GM12878 (cell line): Measurements from ENCODE around the gene KAZN. TPM values are rescaled to one million over a fixed set of nuclear protein-coding genes. Genes with fewer than 3 reads are reported as not detected.

Experiments used
- ATAC-seq: fragments of 200-7000 bp; cut with Tn5 transposase; 3 replicates; pipeline ENCODE4 v1.9.1; 2020; ENCODE audit warnings: mild to moderate bottlenecking, moderate library complexity
- BruUV-seq: library from RNA; stranded (reverse); fragments of 400-500 nt; replicated peaks from 2 replicates; lab custom pipeline; 2021; lab: Mats Ljungman, UMichigan
- CTCF ChIA-PET: fragments of 300-600 bp; sonication (Branson Sonifier 250); formaldehyde crosslinking; extraction: SDS; loops from one replicate; lab custom pipeline; 2021; ENCODE audit warnings: inconsistent platforms; lab: Yijun Ruan, JAX
- POLR2A ChIA-PET: fragments of 350-600 bp; formaldehyde crosslinking; extraction: SDS; loops from one replicate; lab custom pipeline; 2021; ENCODE audit warnings: inconsistent platforms; lab: Charles Lee
- RAD21 ChIA-PET: fragments of 300-600 bp; sonication (Branson Sonifier 250); formaldehyde crosslinking; loops from one replicate; lab custom pipeline; 2023; ENCODE audit warnings: antibody characterized with exemption; ENCODE audit not compliant: unreplicated experiment; lab: Charles Lee
- SMC1A ChIA-PET: fragments of 300-600 bp; sonication (Branson Sonifier 250); formaldehyde crosslinking; loops from one replicate; lab custom pipeline; 2023; ENCODE audit not compliant: unreplicated experiment, uncharacterized antibody; lab: Charles Lee
- DNase-seq: peaks from one replicate; pipeline ENCODE4 v3.0.0-alpha.2; 2011; ENCODE audit warnings: low read depth, low spot score
- FAIRE-seq: peaks from 3 replicates; lab custom pipeline; 2011; peaks lifted over from hg19 to GRCh38; lab: Jason Lieb, UNC
- H2AFZ ChIP-seq: 2 replicates; pipeline ENCODE4 v1.6.0; 2011; ENCODE audit warnings: low read depth, low read length, control low read depth; ENCODE audit not compliant: control insufficient read depth
- H3K27ac ChIP-seq: 2 replicates; pipeline ENCODE4 v1.5.1; 2011; ENCODE audit warnings: control low read depth; ENCODE audit not compliant: control insufficient read depth, insufficient read depth
- H3K27me3 ChIP-seq, 2 experiments: replicated peaks in 1 of 2; 2 replicates each; pipeline versions ENCODE4 v1.6.0 to v1.6.1; 2011; ENCODE audit warnings: low read length in 1 of 2; ENCODE audit not compliant: control insufficient read depth in 2 of 2, insufficient read depth in 2 of 2
- H3K36me3 ChIP-seq, 2 experiments: 2 replicates each; pipeline ENCODE4 v1.5.1; 2011; ENCODE audit warnings: low read length in 1 of 2; ENCODE audit not compliant: control insufficient read depth in 2 of 2, insufficient read depth in 2 of 2
- H3K4me1 ChIP-seq: 2 replicates; pipeline ENCODE4 v1.6.1; 2011; ENCODE audit warnings: mild to moderate bottlenecking, low read length, moderate library complexity, mixed read lengths; ENCODE audit not compliant: control insufficient read depth, insufficient read depth
- H3K4me2 ChIP-seq: 2 replicates; pipeline ENCODE4 v1.6.0; 2011; ENCODE audit warnings: control low read depth; ENCODE audit not compliant: control insufficient read depth, insufficient read depth
- H3K4me3 ChIP-seq: fragments of 200-600 bp; sonication (generic); 2 replicates; pipeline ENCODE4 v1.5.1; 2016
- H3K79me2 ChIP-seq: 2 replicates; pipeline ENCODE4 v1.6.0; 2011; ENCODE audit warnings: low read length; ENCODE audit not compliant: control insufficient read depth, insufficient read depth
- H3K9ac ChIP-seq: 2 replicates; pipeline ENCODE4 v1.8.0; 2011; ENCODE audit warnings: low read length, control low read depth, mixed read lengths; ENCODE audit not compliant: control insufficient read depth, insufficient read depth
- H3K9me3 ChIP-seq: replicated peaks from 3 replicates; pipeline ENCODE4 v1.5.1; 2011; ENCODE audit warnings: mild to moderate bottlenecking, low read length; ENCODE audit not compliant: control insufficient read depth, insufficient read depth
- H4K20me1 ChIP-seq: 2 replicates; pipeline ENCODE4 v1.6.0; 2011; ENCODE audit not compliant: control insufficient read depth, insufficient read depth
- CEBPZ ChIP-seq: fragments of 150-350 bp; IDR thresholded peaks from 2 replicates; pipeline ENCODE4 v1.6.1; 2016; ENCODE audit warnings: low read depth, low read length
- FOS ChIP-seq: IDR thresholded peaks from 3 replicates; pipeline ENCODE4 v1.6.1; 2011; ENCODE audit warnings: borderline replicate concordance; ENCODE audit not compliant: insufficient read length; ENCODE audit errors: extremely low read depth
- POU2F2 ChIP-seq: IDR thresholded peaks from 3 replicates; pipeline ENCODE4 v1.6.1; 2011; ENCODE audit warnings: low read depth, mild to moderate bottlenecking, low read length, borderline replicate concordance
- RCOR1 ChIP-seq: conservative IDR thresholded peaks from 2 replicates; pipeline ENCODE4 v1.6.1; 2012; ENCODE audit warnings: low read depth, low read length, improper control_type of control experiment
- SKIL ChIP-seq: fragments of 450-650 bp; IDR thresholded peaks from 2 replicates; pipeline ENCODE4 v1.6.1; 2017; ENCODE audit warnings: mild to moderate bottlenecking, low read depth, inconsistent platforms; ENCODE audit not compliant: poor library complexity, severe bottlenecking
- SMAD1 ChIP-seq: fragments of 450-650 bp; IDR thresholded peaks from 2 replicates; pipeline ENCODE4 v1.6.1; 2018; ENCODE audit warnings: mild to moderate bottlenecking, low read depth; ENCODE audit not compliant: partially characterized antibody
- YY1 ChIP-seq: IDR thresholded peaks from 2 replicates; pipeline ENCODE4 v1.6.1; 2011; ENCODE audit warnings: low read depth, mild to moderate bottlenecking, low read length
- WGBS: methylation state at CpG from one replicate; pipeline ENCODE4 v1.1.6; 2016; ENCODE audit warnings: low lambda C conversion rate; ENCODE audit not compliant: insufficient replicate concordance, insufficient coverage; ENCODE audit errors: missing lambda C conversion rate; 5-methylcytosine and 5-hydroxymethylcytosine counted together
- in situ Hi-C: fragments of 300-500 bp; cut with MboI; formaldehyde crosslinking; loops from 9 replicates; pipeline ENCODE4 v1.14.3; 2018; ENCODE audit warnings: mixed read lengths
- intact Hi-C: fragments of 100-400 bp; cut with micrococcal nuclease; formaldehyde crosslinking; loops from one replicate; pipeline ENCODE4 v1.14.2; 2022; ENCODE audit not compliant: unreplicated experiment
- polyA plus RNA-seq, 11 experiments: library from polyadenylated mRNA; depleted of rRNA in 4 of 11; unstranded in 6 of 11; stranded (reverse) in 5 of 11; fragments of >200 nt; fragmentation: Nextera tagmentation in 4 of 11; fragmentation: Illumina TruSeq in 1 of 11; extraction: Ambion mirVana in 4 of 11; extraction: Trizol in 1 of 11; gene quantifications; 1 replicate in 1 of 11; 2 replicates in 10 of 11; pipeline versions ENCODE4 v1.2.1 to v1.2.3, GENCODE V29; 2011 to 2016; ENCODE audit warnings: inconsistent platforms in 2 of 11, missing spikeins in 2 of 11, low read depth in 1 of 11
- total RNA-seq, 4 experiments: library from RNA; depleted of rRNA in 3 of 4; stranded (reverse); fragments of >200 nt in 3 of 4; fragmentation: Illumina TruSeq in 1 of 4; extraction: Trizol in 1 of 4; gene quantifications; 2 replicates each; pipeline versions ENCODE4 v1.2.1 to v1.2.3, GENCODE V29; 2013 to 2021

The KAZN gene
- total and polyA plus RNA-seq, 10 of the 15 experiments (the other 5 are each of a cell fraction or from before 2014, with no cell fraction given): 0.72 to 4.0 (median 1.2) TPM

DNA sequence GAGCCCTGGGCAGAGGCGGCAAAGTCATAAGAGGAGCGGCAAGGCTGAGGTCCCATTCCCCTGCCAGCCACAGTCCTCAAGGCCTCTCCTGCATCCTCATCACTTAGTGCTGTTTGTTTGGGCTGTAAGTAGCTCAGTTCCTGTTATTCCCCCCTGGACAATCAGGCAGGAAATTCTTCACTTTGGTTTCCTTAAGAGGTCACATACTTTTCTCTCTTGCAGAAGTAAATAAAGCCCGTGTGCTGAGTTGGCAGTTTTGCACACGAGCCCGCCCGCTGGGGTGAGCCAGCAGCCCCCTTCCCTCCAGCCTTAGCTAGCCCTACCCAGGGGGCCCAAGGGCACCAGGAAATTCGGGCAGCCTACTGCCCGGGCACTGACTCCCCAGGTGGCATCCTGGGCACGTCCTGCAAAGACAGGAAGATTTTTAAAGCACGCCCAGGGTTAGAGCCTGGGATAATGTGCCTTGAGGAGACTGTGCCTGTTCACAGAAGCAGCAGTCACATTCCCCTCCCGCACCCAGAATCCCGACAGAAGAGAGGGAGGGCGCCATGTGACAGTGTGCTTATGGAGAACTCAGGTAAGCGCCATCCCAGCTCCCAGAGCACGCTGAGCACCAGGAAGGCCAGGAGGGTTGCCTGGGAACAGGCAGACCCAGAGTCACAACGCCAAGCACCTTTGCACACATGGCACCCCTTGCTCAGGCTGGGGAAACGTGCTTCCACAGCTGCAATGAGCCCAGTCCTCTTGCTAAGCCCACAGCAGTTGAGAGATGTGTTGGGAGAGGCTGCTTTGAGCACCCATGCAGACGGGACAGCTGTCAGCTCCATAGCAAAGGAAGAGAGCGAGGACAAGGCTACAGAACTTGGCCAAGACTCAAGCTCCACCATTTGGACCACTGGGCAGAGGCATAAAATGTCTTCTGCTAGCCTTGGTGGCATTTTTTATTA is 410.6 kb downstream of the KAZN start:
- H3K4me1 ChIP-seq: no peaks in the 10 kb centered on the region

More for the DNA sequence above, 410.6 kb downstream of the KAZN start:
- SMC1A ChIA-PET: no interaction called here
- Histone ChIP-seq H3K4me3 (no peak overlapping the region), H3K79me2 (no peaks in the 10 kb centered on the region), H3K36me3 (no peaks in the 10 kb centered on the region), H3K4me2 (no peak overlapping the region), H3K9ac (no peak overlapping the region)
- BruUV-seq: no TSS peak
- no peak for DNase-seq
- under 1% methylated on average over 19 of the region's 19 CpGs for WGBS
- intact Hi-C loops: no loop called here
- TF ChIP-seq FOS (no peak), POU2F2 (no peak), SMAD1 (no peak), RCOR1 (no peak), CEBPZ (no peak), SKIL (no peak), YY1 (no peak)
- TF ChIP-seq, all 136 proteins: peak for 0
- RAD21 ChIA-PET: no interaction called here
- no peaks in the 10 kb centered on the region for H4K20me1 ChIP-seq
- H3K27ac ChIP-seq: no peak overlapping the region
- ATAC-seq (no peak), FAIRE-seq (no peak)
- no peaks in the 10 kb centered on the region for H3K9me3 ChIP-seq
- CTCF ChIA-PET: interaction anchor here (1.9 kb wide), 1 partner anchor 18 kb away, joined by 5 read pairs; no protein-coding TSS in a partner anchor
- in situ Hi-C loops: no loop called here
- POLR2A ChIA-PET: no interaction called here
- H3K27me3 ChIP-seq: no peaks in the 10 kb centered on the region
- H2AFZ ChIP-seq: no peak overlapping the region
